Renal cortical epithelial cell (primary cell): ENCODE measurements around the gene ZSCAN23. TPM values are rescaled to one million over a fixed set of nuclear protein-coding genes. Genes with fewer than 3 reads are reported as not detected.
"Not testable (repeated sequence)": the region's sequence is repeated elsewhere in the genome, so short reads cannot be mapped to it uniquely, and the experiment has no call there.

Experiments used
- DNase-seq: peaks from one replicate; pipeline ENCODE4 v3.0.0-alpha.2; 2011; ENCODE audit warnings: low read depth
- total RNA-seq: library from RNA; depleted of rRNA; stranded (reverse); fragments of >200 nt; gene quantifications from 2 replicates; pipeline ENCODE4 v1.2.3, GENCODE V29; 2014

ZSCAN23 gene
- total RNA-seq, 1 donor from 2014 or later: 10.0 TPM

- no peak for DNase-seq
Measured at GRCh38 chr6:28436404-28436803, 6.9 kb downstream of the ZSCAN23 start.

- no peak for DNase-seq
Measured at GRCh38 chr6:28433119-28433518, 10.2 kb downstream of the ZSCAN23 start.

DNA sequence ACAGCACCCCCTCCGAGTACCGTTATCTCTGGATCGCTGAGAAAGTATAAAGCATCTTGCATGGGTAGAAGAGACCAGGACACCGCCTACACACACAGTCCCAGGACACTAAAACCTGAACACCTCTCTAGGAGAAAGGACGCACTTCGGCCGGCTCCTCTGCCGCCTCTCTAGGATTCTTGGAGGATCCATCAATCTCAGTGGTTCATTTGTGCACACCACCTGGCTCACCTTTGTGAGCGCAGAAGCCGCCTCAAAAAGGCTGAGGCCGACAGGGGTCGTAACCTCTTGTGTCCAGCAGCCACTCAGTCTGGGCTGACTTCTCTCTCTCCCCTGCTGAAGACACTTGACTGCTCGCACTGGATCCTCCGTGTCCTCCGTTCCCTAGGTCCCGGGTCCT, 13.5 kb downstream of the ZSCAN23 start:
- no peak for DNase-seq

GRCh38 chr6:28425944-28426541, 17.2 kb downstream of the ZSCAN23 start:
- no peak for DNase-seq

- no peak for DNase-seq
Measured at GRCh38 chr6:28424163-28424562, 19.1 kb downstream of the ZSCAN23 start.

DNA sequence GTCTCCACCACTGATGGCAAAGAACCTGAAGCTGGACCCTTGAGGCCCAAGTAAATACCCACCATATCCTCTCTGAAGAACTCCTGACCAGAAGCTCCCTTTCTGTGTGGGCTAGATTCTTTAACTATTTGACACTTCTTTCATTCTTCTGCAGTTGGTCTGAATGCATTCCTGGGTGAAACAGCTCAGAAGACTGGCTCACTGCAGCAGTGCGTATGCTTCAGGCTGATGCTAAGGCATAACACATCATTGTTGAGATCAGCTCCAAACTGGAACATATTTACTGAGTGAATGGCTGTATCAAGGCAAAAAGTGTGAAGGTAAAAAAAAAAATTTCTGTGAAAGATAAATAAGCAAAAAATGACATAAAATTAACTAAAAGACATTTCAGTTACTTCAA, 19.7 kb downstream of the ZSCAN23 start:
- DNase-seq: no peak

DNA sequence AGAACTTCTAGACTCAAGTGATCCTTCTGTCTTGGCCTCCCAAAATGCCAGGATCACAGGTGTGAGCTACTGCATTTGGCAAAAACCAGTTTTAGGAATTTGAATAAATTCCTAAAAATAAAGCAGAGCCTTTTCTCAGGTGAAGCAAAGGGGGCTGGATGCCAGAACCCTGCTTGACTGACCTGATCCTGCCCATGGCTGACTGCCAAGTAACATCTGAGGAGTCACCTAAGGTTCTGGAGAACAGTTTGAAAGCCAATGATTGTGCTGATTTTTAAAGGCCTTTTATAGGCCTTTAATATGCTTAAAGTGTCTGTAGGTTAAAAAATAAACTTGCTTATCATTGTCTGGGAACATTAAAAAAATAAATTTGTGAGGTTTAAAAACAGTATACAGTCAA, 29.6 kb downstream of the ZSCAN23 start:
- DNase-seq: no peak

GRCh38 chr6:28410767-28411166, 32.5 kb downstream of the ZSCAN23 start:
- no peak for DNase-seq

DNA sequence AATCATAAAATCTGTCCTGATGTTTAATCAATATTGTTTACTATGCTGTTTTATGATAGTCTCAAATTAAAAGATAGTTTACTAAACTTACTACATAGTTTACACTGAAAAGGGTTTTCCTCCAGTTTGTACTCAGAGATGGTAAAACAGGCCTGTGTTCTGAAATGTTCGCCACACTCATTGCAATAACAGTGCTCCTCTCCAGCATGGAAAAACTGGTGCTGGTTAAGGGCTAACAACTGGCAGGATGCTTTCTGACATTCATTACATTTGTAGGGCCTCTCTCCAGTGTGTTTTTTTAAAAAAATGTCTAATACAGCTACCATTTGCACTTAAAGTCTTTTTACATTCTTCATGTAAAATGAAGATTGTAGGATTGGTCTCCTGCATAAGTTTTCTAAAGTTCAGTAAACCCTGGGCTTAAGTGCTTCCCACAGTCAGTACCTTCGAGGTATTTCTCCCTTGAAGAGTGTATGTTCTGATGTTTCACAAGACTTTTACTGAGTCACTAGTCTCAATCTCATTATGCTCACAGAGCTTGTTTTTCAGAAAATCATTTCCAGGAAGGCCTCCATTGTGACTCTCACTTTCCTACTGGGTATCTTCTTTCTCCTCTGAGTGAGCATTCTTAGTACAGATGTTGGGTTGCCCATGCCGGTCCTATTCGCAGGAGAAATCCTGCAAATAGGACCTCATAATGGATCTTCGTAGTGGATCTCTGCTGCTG, 35.1 kb downstream of the ZSCAN23 start:
- DNase-seq: peak; percentile 92

- no peak for DNase-seq
Measured at GRCh38 chr6:28407401-28407800, 35.9 kb downstream of the ZSCAN23 start.

DNA sequence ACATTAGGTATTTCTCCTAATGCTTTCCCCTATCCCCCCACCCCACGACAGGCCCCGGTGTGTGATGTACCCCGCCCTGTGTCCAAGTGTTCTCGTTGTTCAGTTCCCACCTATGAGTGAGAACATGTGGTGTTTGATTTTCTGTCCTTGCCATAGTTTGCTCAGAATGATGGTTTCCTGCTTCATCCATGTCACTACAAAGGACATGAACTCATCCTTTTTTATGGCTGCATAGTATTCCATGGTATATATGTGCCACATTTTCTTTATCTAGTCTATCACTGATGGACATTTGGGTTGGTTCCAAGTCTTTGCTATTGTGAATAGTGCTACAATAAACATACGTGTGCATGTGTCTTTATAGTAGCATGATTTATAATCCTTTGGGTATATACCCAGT, 39.4 kb downstream of the ZSCAN23 start:
- not testable (repeated sequence) for DNase-seq

DNA sequence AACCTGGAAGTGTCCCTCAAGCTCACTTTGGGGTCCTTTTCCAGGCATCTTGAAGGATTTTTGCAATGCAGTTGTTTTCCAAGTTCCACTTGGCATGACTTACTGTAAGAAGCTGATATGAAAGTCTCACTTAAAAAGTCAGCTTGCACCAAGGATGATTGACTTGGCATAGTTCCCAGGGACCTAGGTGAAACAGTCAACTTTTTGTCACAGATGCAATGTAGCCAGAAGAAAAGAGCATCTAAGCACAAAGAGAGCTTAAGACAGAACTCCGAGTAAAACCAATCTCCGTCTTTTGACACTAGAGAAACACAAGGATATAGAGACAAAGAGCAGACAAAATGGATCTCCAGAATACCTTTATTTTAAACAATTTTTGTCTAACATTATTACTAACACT, 41.1 kb downstream of the ZSCAN23 start:
- DNase-seq: no peak

- no peak for DNase-seq
Measured at GRCh38 chr6:28401172-28401571, 42.1 kb downstream of the ZSCAN23 start.

DNA sequence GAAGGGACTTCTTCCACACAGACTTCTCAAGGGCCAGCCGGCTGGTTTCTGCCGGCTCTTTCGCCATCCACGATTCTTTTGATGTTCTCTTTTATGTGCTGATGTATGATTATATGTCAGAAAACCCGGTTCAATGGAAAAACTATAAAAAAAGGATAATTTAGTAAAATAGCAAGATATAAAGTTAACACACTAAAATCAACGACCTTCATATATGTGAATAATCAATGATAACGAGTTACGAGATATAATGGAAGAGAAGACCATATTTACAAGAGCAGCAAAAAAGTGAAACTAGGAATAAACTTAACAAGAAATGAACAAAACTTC, 43.2 kb downstream of the ZSCAN23 start:
- no peak for DNase-seq

DNA sequence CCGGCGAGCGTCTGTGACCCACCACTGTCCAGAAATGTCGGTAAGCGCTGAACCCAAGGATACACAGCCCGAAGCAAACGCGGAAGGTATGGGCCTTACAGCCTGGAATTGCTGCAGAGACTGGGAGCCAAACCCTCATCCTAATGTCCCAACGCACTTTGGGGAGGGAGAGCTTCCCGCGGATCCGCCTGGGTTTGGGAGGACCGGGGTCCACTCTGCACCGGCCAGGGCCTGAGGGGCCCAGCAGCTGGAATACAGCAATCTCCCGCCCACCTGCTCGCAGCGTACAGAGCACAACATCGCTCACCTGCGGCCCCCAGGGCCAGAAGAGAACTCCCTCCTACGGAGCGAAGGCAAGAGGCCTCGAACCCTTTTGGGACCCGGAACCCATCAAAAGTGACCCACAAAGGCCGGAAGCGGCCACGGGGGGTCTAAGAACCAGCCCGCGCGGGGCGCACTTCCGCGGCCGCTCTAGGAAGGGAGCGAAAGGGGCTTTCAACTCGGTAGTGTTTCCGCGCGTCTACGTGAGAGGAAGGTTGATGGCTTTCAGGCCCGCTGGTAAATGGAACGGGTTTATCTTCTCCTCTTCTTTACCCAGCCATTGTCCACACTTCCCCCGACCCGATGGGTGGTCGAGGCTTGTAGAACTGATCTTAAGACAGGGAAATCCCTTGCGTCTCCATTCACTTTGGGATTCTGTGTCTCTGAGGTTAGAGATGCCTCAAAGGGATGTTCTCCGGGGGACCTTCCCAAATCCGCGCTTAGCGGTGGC, 43.8 kb downstream of the ZSCAN23 start, which contains the start of gene ZSCAN12:
Gene ZSCAN12, minus strand, starts transcription at position 398 of the 772 bp plus-strand sequence. CDS start 1,342 bp downstream, outside the sequence.
- DNase-seq: peak; percentile 61

DNA sequence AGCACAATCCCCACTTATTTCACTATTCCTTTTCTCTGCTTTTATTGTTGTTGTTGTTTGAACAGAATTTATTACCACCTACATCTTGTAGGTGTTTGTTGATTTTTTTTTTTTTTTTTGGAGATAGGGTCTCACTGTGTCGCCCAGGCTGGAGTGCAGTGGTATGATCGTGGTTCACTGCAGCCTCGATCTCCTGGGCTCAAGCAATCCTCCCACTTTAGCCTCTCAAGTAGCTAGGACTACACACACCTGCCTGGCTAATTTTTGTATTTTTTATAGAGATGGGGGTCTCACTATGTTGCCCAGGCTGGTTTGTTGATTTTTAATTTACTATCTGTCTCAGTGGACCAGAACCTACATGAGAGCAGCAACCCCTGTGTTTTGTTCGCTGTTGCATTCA, 47.4 kb downstream of the ZSCAN23 start:
- DNase-seq: no peak

- peak; percentile 12 for DNase-seq
Measured at GRCh38 chr6:28393912-28394662, 49.2 kb downstream of the ZSCAN23 start.

DNA sequence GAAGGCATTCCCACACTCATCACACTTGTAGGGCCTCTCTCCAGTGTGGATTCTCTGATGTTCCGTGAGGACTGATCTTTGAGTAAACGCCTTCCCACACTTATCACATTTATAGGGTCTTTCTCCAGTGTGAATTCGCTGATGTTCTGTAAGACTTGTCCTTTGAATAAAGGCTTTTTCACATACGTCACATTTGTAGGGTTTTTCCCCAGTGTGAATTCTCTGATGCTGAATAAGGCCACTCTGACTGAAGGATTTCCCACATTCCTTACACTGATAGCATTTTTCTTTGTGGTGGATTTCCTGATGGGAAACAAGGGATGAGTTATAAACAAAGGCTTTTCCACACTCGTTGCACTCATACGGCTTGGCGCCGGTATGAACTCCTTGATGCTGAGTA, 52.6 kb downstream of the ZSCAN23 start:
- no peak for DNase-seq

GRCh38 chr6:28384143-28384533, 59.2 kb downstream of the ZSCAN23 start:
- no peak for DNase-seq

GRCh38 chr6:28383235-28384142, 59.8 kb downstream of the ZSCAN23 start:
- peak; percentile 79 for DNase-seq
